Activated T-helper 9 cell treated with anti-CD3 and anti-CD28 coated beads, Interleukin-2, amount 50 U/mL, for 16 hours (primary cell): ENCODE data around the gene SH3PXD2A.
"Not testable (repeated sequence)": the region's sequence is repeated elsewhere in the genome, so short reads cannot be mapped to it uniquely, and the experiment has no call there.

ENCODE experiments used
- DNase-seq: peaks from one replicate; pipeline ENCODE4 v3.0.0-alpha.2; 2020; ENCODE audit warnings: low read depth

SH3PXD2A gene

GRCh38 chr10:103645141-103646054, 210.0 kb downstream of the SH3PXD2A start:
- DNase-seq: no peak

- DNase-seq: no peak
Observed at GRCh38 chr10:103643381-103643780, 212.0 kb downstream of the SH3PXD2A start.

GRCh38 chr10:103641326-103641725, 214.1 kb downstream of the SH3PXD2A start:
- DNase-seq: no peak

- no peak for DNase-seq
Observed at GRCh38 chr10:103640436-103641181, 214.8 kb downstream of the SH3PXD2A start.

GRCh38 chr10:103638948-103639347, 216.4 kb downstream of the SH3PXD2A start:
- no peak for DNase-seq

- DNase-seq: no peak
Observed at GRCh38 chr10:103637927-103638557, 217.3 kb downstream of the SH3PXD2A start.

GRCh38 chr10:103637011-103637410, 218.4 kb downstream of the SH3PXD2A start:
- DNase-seq: no peak

- DNase-seq: no peak
Observed at GRCh38 chr10:103636492-103636891, 218.9 kb downstream of the SH3PXD2A start.

GRCh38 chr10:103635580-103635979, 219.8 kb downstream of the SH3PXD2A start:
- DNase-seq: no peak

- DNase-seq: no peak
Observed at GRCh38 chr10:103633846-103634245, 221.5 kb downstream of the SH3PXD2A start.

GRCh38 chr10:103632871-103633270, 222.5 kb downstream of the SH3PXD2A start:
- DNase-seq: not testable (repeated sequence)

GRCh38 chr10:103632247-103632642, 223.1 kb downstream of the SH3PXD2A start:
- DNase-seq: no peak

GRCh38 chr10:103630156-103630555, 225.2 kb downstream of the SH3PXD2A start:
- no peak for DNase-seq

- DNase-seq: no peak
Observed at GRCh38 chr10:103629581-103629980, 225.8 kb downstream of the SH3PXD2A start.

GRCh38 chr10:103627893-103628292, 227.5 kb downstream of the SH3PXD2A start:
- DNase-seq: no peak

GRCh38 chr10:103627111-103627892, 228.1 kb downstream of the SH3PXD2A start:
- DNase-seq: no peak

- no peak for DNase-seq
Observed at GRCh38 chr10:103626178-103626577, 229.2 kb downstream of the SH3PXD2A start.

GRCh38 chr10:103622935-103623574, 232.3 kb downstream of the SH3PXD2A start:
- DNase-seq: no peak

- no peak for DNase-seq
Observed at GRCh38 chr10:103622286-103622685, 233.1 kb downstream of the SH3PXD2A start.

GRCh38 chr10:103621783-103622125, 233.6 kb downstream of the SH3PXD2A start:
- no peak for DNase-seq
